ENCODE measurements around the gene MRPS35.

Gene MRPS35

DNA sequence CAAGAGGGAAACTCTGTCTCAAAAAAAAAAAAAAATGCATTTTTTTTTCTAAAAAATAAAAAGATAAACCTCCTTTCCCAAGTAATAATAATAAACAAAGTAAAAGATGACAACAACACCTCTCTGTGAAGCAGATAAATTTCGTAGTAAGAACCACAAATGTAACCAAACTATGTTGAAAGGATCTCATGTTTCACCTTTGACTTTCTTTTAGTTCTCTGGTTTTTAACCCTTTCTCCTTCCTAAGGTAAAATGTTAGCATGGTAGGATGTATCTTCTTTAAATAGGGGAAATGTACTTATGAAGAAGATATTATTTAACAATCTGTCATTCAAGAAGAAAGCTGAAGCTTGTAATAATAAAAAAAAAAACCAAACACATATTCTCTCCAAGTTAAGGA is 67.6 kb downstream of the MRPS35 start:
- Histone ChIP-seq H3K4me3 (ENCODE audit: low read depth in 1 of 2, low read length in 2 of 2) (no peak overlapping the region), H3K4me1 (ENCODE audit: insufficient read depth, low read length) (peaks cover 17% of the 10 kb centered on the region), H3K36me3 (ENCODE audit: insufficient read depth, low read length) (no peaks in the 10 kb centered on the region), H3K9me3 (ENCODE audit: low read length) (no peaks in the 10 kb centered on the region), H3K27ac (ENCODE audit: low read depth, low read length) (no peak overlapping the region), H3K9ac (ENCODE audit: low read length) (no peak overlapping the region), H3K27me3 (ENCODE audit: control insufficient read depth in 1 of 2, insufficient read depth in 2 of 2, low read length in 2 of 2) (no peaks in the 10 kb centered on the region)

DNA sequence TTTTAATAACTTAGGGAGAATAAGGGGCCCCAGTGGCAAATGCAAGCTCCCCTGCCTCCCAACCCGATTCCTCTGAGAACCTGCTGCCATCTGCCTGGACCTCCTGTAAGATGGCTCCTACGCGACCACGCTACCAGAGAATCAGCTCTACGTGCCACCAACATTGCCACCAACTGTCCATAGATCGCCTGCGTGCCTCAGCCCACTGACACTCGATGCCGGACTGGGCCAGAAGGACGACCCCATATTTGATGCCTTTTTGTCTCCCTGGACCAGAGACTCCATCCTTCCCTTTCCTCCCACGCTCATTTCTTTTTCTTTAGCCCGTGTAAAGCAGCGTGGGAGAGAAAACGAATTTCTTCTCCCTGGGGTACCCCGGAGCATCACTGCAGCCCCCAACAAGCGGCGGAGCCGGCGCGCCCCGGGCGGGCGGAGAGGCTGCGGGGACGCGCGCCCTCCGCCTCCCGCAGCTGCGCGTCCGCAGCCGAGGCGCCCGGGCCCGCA is 68.8 kb downstream of the MRPS35 start:
- Histone ChIP-seq H3K4me3 (ENCODE audit: low read depth in 1 of 2, low read length in 2 of 2) (peak overlapping the region; percentile 40 to 72), H3K27ac (ENCODE audit: low read depth, low read length) (peak overlapping the region; percentile 96), H3K36me3 (ENCODE audit: insufficient read depth, low read length) (no peaks in the 10 kb centered on the region), H3K27me3 (ENCODE audit: control insufficient read depth in 1 of 2, insufficient read depth in 2 of 2, low read length in 2 of 2) (no peaks in the 10 kb centered on the region), H3K4me1 (ENCODE audit: insufficient read depth, low read length) (peaks cover 17% of the 10 kb centered on the region), H3K9ac (ENCODE audit: low read length) (peak overlapping the region; percentile 57), H3K9me3 (ENCODE audit: low read length) (no peaks in the 10 kb centered on the region)

- Histone ChIP-seq H3K36me3 (ENCODE audit: insufficient read depth, low read length) (no peaks in the 10 kb centered on the region), H3K4me1 (ENCODE audit: insufficient read depth, low read length) (peaks cover 23% of the 10 kb centered on the region), H3K4me3 (ENCODE audit: low read depth in 1 of 2, low read length in 2 of 2) (peak within 1 kb of the TSS; percentile 72 to 91), H3K9ac (ENCODE audit: low read length) (peak within 1 kb of the TSS; percentile 57), H3K27me3 (ENCODE audit: control insufficient read depth in 1 of 2, insufficient read depth in 2 of 2, low read length in 2 of 2) (no peaks in the 10 kb centered on the region), H3K27ac (ENCODE audit: low read depth, low read length) (peak within 1 kb of the TSS; percentile 97), H3K9me3 (ENCODE audit: low read length) (no peaks in the 10 kb centered on the region)
These were observed 69.4 kb downstream of the MRPS35 start, which contains the start of the genes KLHL42 and MANSC4 for GRCh38 chr12:27779920-27780611. Gene KLHL42 (plus strand): TSS chr12:27780233. CDS start chr12:27780331, 98 bp downstream. Gene MANSC4 (minus strand): TSS chr12:27780236. CDS start chr12:27771276, 8,960 bp downstream.

GRCh38 chr12:27780612-27781408 is 70.2 kb downstream of the MRPS35 start:
- Histone ChIP-seq H3K4me3 (ENCODE audit: low read depth in 1 of 2, low read length in 2 of 2) (peak overlapping the region; percentile 72 to 91), H3K36me3 (ENCODE audit: insufficient read depth, low read length) (no peaks in the 10 kb centered on the region), H3K9ac (ENCODE audit: low read length) (peak overlapping the region; percentile 50), H3K4me1 (ENCODE audit: insufficient read depth, low read length) (peaks cover 28% of the 10 kb centered on the region), H3K9me3 (ENCODE audit: low read length) (no peaks in the 10 kb centered on the region), H3K27ac (ENCODE audit: low read depth, low read length) (peak overlapping the region; percentile 97), H3K27me3 (ENCODE audit: control insufficient read depth in 1 of 2, insufficient read depth in 2 of 2, low read length in 2 of 2) (no peaks in the 10 kb centered on the region)

DNA sequence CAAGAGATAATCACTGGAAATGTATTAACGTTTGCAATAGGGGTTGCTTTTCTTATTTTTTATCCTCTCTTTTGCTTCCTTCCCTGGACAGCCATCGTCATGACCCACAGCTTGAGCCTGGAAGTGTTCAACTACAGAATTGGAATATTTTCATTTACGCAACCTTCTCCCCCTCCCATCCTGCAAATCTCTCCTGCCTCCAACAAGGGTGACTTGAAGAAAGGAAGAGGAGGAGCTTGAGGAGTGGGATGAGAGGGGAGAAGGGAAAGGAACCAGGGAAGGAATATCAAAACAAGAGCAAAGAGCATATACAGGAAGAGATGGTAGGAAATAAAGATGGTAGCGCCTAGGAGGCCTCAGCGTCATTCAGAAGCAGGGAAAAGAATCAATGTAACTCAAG is 71.0 kb downstream of the MRPS35 start:
- Histone ChIP-seq H3K9me3 (ENCODE audit: low read length) (no peaks in the 10 kb centered on the region), H3K36me3 (ENCODE audit: insufficient read depth, low read length) (no peaks in the 10 kb centered on the region), H3K4me1 (ENCODE audit: insufficient read depth, low read length) (peaks cover 34% of the 10 kb centered on the region), H3K9ac (ENCODE audit: low read length) (no peak overlapping the region), H3K27me3 (ENCODE audit: control insufficient read depth in 1 of 2, insufficient read depth in 2 of 2, low read length in 2 of 2) (no peaks in the 10 kb centered on the region), H3K27ac (ENCODE audit: low read depth, low read length) (peak overlapping the region; percentile 97), H3K4me3 (ENCODE audit: low read depth in 1 of 2, low read length in 2 of 2) (peak overlapping the region; percentile 72 to 91)

GRCh38 chr12:27782481-27782880 is 71.8 kb downstream of the MRPS35 start:
- Histone ChIP-seq H3K27ac (ENCODE audit: low read depth, low read length) (no peak overlapping the region), H3K4me1 (ENCODE audit: insufficient read depth, low read length) (peaks cover 37% of the 10 kb centered on the region), H3K9ac (ENCODE audit: low read length) (no peak overlapping the region), H3K4me3 (ENCODE audit: low read depth in 1 of 2, low read length in 2 of 2) (peak overlapping the region in 1 of 2 donors; percentile 72), H3K9me3 (ENCODE audit: low read length) (no peaks in the 10 kb centered on the region), H3K36me3 (ENCODE audit: insufficient read depth, low read length) (no peaks in the 10 kb centered on the region), H3K27me3 (ENCODE audit: control insufficient read depth in 1 of 2, insufficient read depth in 2 of 2, low read length in 2 of 2) (no peaks in the 10 kb centered on the region)

DNA sequence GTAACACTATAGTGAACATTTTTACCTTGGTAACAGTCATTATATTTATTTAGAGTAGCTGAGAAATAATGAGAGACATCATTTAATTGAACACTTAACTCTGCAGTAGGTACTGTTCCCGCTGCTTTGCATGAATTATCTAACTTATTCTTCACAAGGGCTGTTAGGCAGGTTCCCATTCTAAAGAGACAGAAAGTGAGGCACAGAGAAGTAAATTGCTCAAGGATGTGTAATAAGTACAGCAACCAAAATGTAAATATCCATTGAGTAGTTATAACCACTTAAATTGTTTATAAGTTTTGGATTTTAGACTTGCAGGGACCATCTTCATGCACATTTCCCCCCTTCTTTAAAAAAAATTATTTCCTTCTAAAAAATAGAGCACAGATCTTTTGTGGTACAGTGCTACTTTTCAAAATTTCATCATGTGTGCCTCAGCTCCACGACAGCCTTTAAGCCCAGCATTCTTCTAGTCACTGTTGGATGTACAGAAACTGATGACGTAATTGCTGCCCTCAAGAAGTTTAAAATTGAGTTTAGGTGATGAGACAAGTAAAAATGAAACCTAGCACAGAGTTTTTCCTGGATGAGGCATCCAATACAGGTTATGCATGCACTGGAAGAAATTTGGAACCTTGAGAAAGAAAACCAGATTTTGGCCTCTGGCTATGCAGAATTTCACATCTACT is 75.4 kb downstream of the MRPS35 start:
- H3K4me3 ChIP-seq (ENCODE audit: low read depth in 1 of 2, low read length in 2 of 2), result no peak overlapping the region
- H3K27me3 ChIP-seq (ENCODE audit: control insufficient read depth in 1 of 2, insufficient read depth in 2 of 2, low read length in 2 of 2), result no peaks in the 10 kb centered on the region
- no peak overlapping the region for H3K9ac ChIP-seq (ENCODE audit: low read length)
- peaks cover 54% of the 10 kb centered on the region for H3K4me1 ChIP-seq (ENCODE audit: insufficient read depth, low read length)
- H3K9me3 ChIP-seq (ENCODE audit: low read length), result no peaks in the 10 kb centered on the region
- no peak overlapping the region for H3K27ac ChIP-seq (ENCODE audit: low read depth, low read length)
- H3K36me3 ChIP-seq (ENCODE audit: insufficient read depth, low read length), result peaks cover 5% of the 10 kb centered on the region

DNA sequence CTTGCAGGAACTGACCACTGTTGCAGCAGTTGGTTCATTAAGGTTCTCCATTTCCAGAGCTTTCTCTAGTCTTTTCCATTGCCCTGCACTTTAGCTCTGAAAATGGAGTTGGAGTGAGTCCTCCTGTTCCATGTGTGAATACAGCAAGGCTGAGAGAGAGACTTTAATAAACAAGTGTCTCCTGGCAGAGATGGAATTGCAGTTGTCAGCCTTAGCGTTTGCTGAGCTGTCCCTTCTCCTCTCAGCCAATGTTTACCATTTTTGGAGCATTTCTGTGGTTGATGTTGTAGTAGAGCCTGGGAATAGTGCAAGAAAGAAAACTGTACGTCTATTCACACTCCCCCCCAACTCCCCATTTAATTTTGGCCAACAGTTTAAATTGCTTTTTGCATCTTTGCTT is 76.9 kb downstream of the MRPS35 start:
- H3K4me1 ChIP-seq (ENCODE audit: insufficient read depth, low read length), result peaks cover 41% of the 10 kb centered on the region
- no peaks in the 10 kb centered on the region for H3K27me3 ChIP-seq (ENCODE audit: control insufficient read depth in 1 of 2, insufficient read depth in 2 of 2, low read length in 2 of 2)
- H3K4me3 ChIP-seq (ENCODE audit: low read depth in 1 of 2, low read length in 2 of 2), result no peak overlapping the region

GRCh38 chr12:27790179-27790578 is 79.5 kb downstream of the MRPS35 start:
- no peak overlapping the region for H3K4me3 ChIP-seq (ENCODE audit: low read depth in 1 of 2, low read length in 2 of 2)
- H3K27ac ChIP-seq (ENCODE audit: low read depth, low read length), result no peak overlapping the region
- H3K9ac ChIP-seq (ENCODE audit: low read length), result no peak overlapping the region
- no peaks in the 10 kb centered on the region for H3K9me3 ChIP-seq (ENCODE audit: low read length)
- peaks cover 21% of the 10 kb centered on the region for H3K36me3 ChIP-seq (ENCODE audit: insufficient read depth, low read length)
- no peaks in the 10 kb centered on the region for H3K27me3 ChIP-seq (ENCODE audit: control insufficient read depth in 1 of 2, insufficient read depth in 2 of 2, low read length in 2 of 2)
- H3K4me1 ChIP-seq (ENCODE audit: insufficient read depth, low read length), result peaks cover 36% of the 10 kb centered on the region

More for the DNA sequence above, 76.9 kb downstream of the MRPS35 start:
- Histone ChIP-seq H3K9ac (ENCODE audit: low read length) (no peak overlapping the region), H3K36me3 (ENCODE audit: insufficient read depth, low read length) (peaks cover 17% of the 10 kb centered on the region), H3K9me3 (ENCODE audit: low read length) (no peaks in the 10 kb centered on the region), H3K27ac (ENCODE audit: low read depth, low read length) (no peak overlapping the region)

DNA sequence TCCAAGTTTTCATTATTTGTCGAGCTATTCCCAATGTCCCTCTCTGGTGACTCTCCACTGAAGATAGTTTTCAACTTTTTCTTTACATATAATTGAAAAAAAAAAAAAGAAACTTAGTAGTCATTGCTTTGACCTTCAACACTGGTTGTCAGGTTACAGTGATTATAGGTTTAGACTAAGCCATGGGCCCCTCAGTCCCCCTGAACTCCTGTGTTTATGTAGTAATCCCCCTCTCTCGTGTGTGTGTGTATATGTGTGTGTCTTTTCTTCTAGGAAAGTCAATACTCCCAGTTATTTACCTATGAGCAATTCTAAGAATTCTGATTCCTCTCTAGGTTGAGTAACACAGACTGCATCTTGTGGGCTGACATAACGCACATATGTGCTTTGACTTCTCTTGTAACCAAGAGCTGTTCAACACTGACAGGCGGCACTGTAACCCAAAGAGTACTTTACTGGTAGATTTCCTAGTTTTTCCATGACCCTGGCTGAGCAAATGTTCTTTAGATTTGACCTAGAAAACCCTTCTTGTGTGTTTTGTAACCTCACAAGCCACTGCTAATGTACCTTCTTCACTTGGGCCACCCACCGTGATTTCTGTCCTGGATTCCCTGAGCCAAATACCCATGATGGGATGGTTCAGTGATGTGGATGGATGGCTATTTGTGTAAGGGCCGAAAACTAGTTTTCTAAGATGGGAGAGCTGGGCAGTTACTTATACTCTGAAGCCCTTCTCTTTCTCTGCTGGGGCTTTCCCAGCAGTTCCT is 84.4 kb downstream of the MRPS35 start:
- peaks cover 4% of the 10 kb centered on the region for H3K4me1 ChIP-seq (ENCODE audit: insufficient read depth, low read length)
- H3K27ac ChIP-seq (ENCODE audit: low read depth, low read length), result no peak overlapping the region
- no peak overlapping the region for H3K4me3 ChIP-seq (ENCODE audit: low read depth in 1 of 2, low read length in 2 of 2)
- H3K27me3 ChIP-seq (ENCODE audit: control insufficient read depth in 1 of 2, insufficient read depth in 2 of 2, low read length in 2 of 2), result no peaks in the 10 kb centered on the region
- H3K9me3 ChIP-seq (ENCODE audit: low read length), result no peaks in the 10 kb centered on the region
- H3K36me3 ChIP-seq (ENCODE audit: insufficient read depth, low read length), result peaks cover 46% of the 10 kb centered on the region
- H3K9ac ChIP-seq (ENCODE audit: low read length), result no peak overlapping the region

All from muscle layer of colon (tissue), 2 donors.